Measurements from ENCODE around the gene AHSG.

AHSG gene

GRCh38 chr3:186643493-186643892 lies 30.6 kb downstream of the AHSG start:
- no peak for DNase-seq

- no peak for DNase-seq
Observed at GRCh38 chr3:186644683-186645082, 31.8 kb downstream of the AHSG start.

GRCh38 chr3:186646106-186646505 lies 33.2 kb downstream of the AHSG start:
- no peak for DNase-seq

GRCh38 chr3:186646841-186647240 lies 34.0 kb downstream of the AHSG start:
- DNase-seq = no peak

GRCh38 chr3:186648851-186649250 lies 36.0 kb downstream of the AHSG start:
- DNase-seq = no peak

GRCh38 chr3:186651678-186652215 lies 38.9 kb downstream of the AHSG start:
- DNase-seq = no peak

GRCh38 chr3:186653080-186653707 lies 40.3 kb downstream of the AHSG start:
- no peak for DNase-seq

- no peak for DNase-seq
Observed at GRCh38 chr3:186653984-186654383, 41.1 kb downstream of the AHSG start.

- DNase-seq = no peak
Observed at GRCh38 chr3:186663361-186664118, 50.7 kb downstream of the AHSG start.

GRCh38 chr3:186664119-186664495 lies 51.2 kb downstream of the AHSG start:
- no peak for DNase-seq

GRCh38 chr3:186664506-186664905 lies 51.6 kb downstream of the AHSG start:
- no peak for DNase-seq

- no peak for DNase-seq
Observed at GRCh38 chr3:186665625-186666188, 52.8 kb downstream of the AHSG start, which contains the start of gene HRG. Gene HRG, plus strand, starts transcription at chr3:186666014. Its CDS starts 18 bp downstream, at chr3:186666032.

GRCh38 chr3:186668426-186668825 lies 55.6 kb downstream of the AHSG start:
- no peak for DNase-seq

- DNase-seq = no peak
Observed at GRCh38 chr3:186669378-186670084, 56.7 kb downstream of the AHSG start.

GRCh38 chr3:186670155-186670554 lies 57.3 kb downstream of the AHSG start:
- DNase-seq = no peak
